Fibroblast of skin of right biceps (primary cell): ENCODE results near the gene EPX.

Experiments
- DNase-seq: peaks from one replicate; pipeline ENCODE4 v3.0.0-alpha.2; 2013

Gene EPX

DNA sequence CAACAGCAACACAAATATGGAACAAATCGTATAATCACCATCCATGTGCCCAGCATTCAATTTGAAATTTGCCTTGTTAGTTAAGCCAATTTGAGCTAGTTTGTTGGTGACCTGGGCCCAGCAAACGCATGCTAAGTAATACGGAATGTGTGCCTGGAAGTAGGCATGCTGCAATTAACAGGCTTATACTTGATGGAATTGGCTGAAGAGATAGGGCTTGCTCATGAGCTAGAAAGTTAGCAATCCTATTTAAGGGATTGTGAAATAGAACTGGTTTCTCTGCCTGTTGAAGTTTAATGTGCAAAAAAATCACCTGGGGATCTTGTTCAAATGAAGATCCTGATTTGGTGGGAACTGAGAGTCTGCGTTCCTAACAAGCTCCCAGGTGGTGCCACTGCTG is 37.4 kb downstream of the EPX start:
- DNase-seq: no peak

DNA sequence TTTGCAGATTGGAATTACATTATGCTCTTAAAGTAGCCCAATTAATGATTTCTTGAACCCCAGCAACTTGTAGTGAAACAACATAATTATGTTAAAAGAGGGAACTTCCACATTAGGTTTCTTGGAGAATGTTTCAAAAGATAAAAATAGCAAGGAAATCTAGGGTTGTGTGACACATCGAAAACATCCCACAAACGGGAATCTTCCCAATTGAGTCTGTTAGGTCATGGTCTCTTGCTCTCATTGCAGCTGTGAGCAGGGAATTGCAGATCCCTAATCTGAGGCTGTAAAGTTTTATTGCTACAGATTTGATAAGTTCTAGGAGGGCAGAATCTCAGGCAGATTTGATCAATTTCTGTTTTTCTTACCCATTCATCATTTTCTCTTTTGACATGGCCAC is 39.1 kb downstream of the EPX start:
- peak; percentile 67 for DNase-seq

DNA sequence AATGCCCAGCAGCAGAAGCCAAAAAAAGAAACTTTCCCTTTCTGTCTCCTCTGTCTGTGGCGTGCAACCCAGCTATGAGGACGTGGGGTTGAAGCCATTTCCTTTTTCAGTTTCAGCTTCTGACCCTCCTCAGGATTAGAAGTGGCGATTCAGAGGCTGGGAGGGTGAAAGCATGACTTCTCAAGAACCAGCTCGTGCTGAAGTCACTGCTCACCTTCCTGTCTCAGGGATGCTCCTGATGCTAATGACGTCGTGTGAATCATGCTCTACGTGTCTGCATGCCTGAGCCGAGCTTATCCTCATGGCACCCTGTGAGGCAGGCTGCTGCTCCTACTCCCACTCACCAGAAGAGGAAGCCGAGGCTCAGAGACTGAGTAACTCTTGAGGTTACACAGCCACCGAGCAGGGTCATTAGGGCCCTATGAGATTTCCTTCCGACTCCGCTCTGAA is 40.2 kb downstream of the EPX start:
- peak; percentile 90 for DNase-seq

DNA sequence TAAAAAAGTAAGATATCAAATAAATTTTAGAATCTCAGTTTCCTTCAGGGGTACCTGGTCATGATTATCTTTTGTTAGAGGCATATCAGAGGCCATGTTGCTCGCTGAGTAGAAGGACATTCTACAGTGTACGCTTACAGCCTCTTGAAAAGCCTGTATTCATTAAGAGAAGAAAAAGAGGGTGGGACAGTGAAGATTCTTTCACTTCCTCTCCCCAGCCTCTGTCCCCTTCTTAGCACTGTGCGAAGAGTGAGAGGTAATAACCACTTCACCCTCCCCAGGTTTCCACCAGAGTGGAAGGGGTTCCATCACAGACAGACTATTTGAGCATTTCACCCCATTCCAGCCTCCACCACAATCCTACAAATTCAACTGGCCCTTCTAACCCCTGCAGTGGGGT is 41.0 kb downstream of the EPX start:
- no peak for DNase-seq

DNA sequence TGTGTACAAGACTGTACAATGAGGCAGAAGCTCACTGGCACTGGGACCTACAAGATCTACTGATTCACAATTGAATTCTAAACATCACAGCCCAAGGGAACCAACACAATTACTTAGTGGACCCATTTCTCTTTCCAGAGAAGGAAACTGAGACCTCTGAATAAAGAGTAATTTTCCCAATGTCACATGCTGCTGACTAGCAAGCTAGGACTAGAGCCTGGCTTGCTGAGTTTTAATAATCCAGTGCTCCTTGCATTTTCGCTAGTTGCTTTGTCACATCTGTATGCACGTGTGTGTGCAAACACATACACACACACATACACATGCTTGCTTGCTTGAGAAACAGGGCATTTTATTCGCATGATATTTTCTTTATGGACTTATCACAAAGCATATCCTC is 42.0 kb downstream of the EPX start:
- DNase-seq: no peak

DNA sequence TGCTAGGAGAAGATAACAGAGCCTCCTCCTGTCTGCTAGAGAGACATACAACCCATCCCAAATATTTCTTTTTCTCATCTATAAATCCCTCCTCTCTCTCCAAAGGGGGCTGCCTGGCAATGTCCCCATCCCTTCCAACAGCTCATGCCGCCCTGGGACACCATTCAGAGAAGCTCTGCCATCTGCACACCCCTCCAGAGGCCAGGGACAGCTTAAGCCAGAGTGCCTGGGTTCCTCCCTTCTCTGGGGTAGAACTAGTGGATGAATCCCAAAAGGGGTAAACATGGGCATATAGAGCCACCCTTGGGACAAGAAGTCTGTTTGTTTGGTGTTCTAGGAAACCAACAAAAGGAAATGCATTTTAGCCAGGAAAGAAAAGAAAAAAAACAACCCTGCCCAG is 43.3 kb downstream of the EPX start:
- no peak for DNase-seq

DNA sequence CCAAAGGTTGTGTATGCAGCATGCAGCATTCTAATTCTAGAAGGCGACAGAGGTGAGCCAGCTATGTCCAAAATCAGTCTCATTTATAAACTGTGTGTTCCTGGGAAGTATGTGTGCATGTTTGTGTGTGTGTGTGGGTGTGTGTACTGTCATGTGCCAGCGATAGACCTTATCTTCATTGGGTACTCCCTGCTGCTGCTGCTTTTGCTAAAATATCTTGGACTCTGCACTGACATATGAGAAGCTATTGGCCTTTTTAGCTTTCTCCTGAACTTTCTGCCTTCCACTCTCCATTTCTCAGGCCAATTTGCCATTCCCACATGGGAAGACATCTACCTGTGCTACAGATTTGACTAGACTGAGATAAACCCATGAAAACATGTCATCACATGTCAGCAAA is 43.9 kb downstream of the EPX start:
- DNase-seq: no peak

DNA sequence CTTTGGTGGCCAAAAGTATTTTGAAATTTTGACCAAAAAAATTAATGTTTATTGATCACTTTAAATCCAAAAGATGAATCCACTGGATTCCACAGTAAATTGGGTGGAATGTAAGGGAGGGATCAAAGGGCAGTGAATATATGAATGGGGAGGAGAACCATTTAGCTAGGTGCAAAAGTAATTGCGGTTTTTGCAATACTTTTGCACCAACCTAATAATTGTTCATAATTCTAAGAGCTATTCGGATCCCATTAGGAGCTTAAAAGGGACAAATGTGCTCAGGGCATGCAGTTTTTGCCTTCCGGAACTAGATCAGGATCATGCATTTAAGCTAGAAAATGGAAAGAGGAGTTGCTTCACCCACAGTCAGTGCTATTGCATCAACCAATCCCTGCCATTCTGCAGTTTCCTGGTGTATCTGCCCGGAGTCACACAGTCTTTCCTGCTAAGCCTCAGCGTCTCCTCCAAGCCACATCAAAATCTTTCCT is 45.7 kb downstream of the EPX start, which contains the start of gene LPO:
LPO (plus strand) TSS at position 438 of the 488 bp plus-strand sequence. CDS start 4,396 bp downstream, outside the sequence.
- DNase-seq: no peak

DNA sequence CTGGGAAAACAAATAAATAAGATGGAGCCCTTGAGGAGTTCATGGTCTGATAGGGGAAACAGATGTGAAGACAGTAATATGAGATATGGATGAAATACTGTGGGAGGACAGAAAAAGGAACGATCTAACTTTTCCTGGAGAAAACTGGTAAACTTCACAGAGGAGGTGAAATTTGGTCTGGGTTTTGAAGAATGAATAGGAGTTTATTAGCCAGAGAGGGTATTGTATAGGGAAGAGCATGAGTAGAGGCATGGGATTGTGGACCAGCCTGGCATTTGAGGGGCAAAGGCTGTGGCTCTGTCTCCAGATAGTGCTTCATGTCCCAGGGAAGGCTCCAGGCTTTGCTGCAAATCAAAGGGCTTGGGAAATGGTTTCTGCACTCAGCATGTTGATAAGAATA is 47.5 kb downstream of the EPX start:
- no peak for DNase-seq

DNA sequence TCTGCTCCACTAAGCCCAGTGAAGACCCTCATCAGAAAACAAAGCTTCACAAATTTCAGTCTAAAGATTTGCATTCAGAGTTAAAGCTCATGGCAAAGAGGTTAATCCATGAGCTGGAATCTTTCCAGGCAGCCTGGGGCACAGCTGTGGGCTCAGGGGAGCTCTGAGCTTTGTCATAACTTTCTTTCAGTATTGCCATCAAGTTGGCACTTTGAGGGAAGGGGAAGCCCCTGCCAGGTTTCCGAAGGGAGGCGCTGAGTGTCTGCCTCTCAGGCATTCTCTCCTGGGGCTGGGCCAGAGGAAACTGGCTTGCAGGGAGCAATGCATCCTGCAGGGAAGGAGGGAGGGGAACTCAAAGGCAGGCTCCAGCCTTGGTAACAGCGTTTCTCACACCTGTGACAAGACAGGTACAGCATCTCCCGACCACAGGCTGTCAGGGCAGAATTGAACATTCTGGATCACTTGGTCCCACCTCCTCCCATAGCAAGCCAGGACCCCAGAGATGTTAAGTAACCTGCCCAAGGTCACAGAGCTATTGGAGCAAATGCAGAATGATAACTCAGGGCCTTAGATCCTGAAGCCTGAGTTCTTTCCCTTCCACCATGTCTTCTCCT is 49.8 kb downstream of the EPX start:
- DNase-seq: no peak

DNA sequence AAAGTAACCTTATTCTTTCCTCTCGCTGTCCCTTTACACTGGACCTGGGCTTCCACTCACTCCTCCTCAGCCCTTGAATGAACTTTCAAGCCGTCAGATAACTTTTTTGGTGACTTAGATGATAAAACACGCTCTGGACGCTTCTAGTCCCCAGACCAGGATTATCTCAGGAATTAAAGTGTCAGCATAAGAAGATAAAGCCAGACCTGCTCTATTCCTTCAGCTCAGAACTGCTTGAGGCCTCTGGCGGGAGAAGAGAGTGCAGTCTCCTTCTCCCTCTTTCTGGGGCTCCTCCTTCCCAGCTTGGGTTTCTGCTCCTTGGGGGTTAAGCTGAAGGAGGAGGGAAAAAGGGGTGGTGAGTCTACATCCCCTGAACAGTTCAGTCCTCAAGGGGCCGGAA is 52.4 kb downstream of the EPX start:
- DNase-seq: no peak

DNA sequence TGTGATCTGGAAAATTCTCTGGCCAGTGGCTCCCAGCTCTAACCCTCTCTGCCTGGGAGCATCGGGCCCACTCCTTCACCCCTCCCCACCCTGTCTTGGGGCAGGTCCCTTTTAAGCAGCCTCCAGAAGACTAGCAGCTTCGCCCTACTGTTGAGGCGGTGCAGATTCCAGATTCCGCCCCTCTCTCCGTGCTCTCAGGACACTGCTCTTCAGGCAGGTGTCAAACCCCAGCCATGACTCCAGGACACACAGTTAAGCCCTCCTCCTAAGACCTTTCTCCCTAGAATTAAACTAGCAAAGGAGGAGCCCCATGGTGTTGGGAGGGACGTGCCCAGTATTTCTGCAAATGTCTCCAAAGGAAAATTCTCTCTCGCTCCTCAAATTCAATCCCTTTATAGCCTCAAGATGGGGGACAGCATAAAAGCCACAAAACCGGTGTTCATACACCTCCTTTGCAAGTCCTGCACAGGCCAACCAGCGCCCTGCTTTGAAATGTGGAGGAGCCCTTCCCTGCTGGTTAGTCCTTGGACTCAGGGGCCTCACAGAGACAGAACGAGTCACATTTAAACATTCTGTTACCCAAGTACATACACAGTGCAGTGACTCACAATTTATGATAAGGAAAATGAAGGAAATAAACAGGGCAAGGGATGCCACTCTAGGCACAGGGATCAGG is 53.0 kb downstream of the EPX start:
- DNase-seq: peak; percentile 44

DNA sequence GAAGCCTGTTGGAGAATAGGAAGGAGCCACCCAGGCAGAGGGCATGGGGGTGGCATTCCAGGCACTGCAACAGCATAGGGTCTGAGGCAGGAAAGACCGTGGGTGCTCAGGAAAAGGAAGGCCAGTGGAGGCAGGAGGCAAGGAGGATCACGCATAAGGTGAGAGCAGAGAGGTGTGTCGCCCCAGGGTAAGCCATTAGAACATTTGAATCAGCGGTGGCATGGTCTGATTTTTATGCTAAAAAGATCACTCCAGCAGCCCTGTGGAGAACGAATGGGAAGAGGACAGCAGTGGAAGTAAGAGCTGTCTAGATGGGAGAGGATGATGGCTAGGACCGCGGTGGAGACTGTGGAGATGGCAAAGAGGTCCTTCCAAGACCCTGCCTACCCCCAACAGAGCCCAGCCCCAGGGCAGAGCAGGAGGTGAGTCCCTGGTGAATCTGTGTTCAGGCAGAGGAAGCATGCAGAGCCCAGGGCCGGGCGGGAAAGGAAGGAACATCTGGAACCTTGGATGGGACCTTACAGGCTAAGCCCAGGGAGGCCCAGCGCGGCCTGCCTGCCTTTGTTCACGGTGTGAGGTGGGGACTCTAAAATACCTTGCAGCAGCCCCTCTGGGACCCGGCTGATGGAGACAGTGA is 53.7 kb downstream of the EPX start:
- DNase-seq: no peak

DNA sequence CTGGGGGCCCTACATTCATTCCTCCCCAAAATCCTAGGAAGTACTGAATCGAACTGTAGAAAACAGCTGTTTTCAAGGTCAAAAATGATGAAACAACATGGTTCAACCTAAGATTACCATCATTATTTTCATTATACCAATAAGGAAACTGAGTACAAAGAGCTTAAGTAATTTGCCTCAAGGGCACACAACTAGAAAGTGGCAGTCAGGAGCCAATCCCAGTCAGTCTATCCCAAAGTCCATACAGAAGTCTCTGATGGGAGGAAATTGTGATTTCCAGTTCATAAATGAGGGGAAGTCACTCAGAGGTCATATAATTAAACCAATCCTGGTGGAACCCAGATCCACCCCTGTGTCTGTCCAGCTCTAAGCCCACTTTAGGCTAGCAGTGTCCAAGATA is 54.3 kb downstream of the EPX start:
- DNase-seq: no peak

DNA sequence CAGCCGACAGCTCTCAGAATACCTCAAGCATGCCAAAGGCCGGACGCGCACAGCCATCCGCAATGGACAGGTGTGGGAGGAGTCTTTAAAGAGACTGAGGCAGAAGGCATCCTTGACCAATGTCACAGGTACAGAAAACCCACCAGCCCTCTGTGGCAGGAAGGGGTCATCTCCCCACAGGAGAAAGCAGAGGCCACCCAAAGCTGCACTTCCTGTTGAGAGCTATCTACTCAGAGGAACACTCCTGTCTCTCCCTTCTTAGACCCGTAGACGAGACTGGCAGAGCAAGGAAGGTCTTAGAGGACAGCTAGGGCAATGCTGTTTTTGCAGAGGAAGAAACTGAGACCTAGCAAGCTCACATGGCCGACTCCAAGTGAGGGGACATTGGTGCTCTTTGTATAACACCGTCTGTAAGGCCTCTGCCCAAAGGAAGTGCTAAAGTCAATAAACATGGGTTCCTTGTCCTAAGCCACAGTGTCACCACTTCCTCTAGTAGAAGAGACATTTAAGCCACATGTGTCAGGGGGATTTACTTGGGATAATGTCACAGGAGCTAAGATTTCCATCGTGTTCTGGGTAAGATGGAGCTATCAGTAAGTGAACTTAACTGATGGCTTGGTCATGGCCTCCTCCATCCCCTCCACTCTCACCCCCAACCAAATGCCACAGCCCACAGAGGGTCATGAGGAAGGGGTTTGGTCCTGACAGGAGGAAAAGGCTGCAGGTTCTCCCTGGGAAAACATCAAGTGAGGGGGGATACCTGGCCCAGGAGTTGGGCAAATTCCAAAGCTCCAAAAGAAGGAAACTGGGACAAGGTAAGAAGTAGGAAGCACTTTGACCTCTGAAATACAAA is 55.2 kb downstream of the EPX start:
- DNase-seq: no peak

DNA sequence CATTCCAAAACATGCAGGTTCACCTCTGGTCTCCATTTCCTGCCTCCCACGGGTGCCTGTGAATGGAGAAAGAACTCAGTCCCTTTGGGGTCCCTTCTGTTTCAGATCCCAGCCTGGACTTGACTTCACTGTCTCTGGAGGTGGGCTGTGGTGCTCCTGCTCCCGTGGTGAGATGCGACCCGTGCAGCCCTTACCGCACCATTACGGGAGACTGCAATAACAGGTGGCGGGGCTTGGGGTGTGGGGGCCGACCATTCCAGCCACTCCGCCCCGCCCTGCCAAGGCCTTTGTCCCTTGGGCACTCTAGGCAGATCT is 56.4 kb downstream of the EPX start:
- no peak for DNase-seq

DNA sequence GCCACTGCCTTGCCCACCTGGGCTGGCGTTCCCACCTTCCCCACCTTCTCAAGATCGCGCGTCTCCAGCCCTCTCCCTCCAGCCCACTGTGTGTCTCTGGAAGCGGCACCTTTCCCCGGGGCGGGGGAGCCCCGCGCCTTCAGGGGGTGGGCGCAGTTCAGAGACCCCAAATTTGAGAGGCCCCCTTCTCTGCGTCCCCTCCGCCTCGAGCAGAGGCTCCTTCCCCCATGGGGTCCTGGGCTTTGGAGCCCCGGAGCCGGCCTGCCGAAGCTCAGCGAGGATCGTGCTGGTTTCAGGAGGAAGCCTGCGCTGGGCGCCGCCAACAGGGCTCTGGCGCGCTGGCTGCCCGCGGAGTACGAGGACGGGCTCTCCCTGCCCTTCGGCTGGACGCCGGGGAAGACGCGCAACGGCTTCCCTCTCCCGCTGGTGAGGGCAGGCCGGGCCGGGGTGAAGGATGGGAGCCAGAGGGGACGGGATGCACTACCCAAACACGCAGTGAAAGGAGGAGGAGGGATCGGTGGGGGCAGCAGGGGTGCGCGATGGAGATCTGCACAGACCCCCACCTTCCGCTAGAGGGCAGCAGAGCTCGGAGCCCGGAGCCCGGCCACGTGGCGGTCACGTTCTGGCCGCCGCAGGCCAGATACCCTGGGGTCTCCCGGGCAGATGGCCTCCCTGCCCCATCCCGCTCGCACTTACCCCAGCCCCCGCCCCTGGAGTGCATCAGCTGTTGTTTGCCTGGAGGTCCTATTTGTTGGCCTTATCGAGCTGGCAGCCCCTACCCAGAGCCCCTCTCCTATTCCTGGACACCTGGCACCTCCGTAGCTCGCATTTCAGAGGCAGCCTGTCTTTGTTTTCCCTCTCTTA is 57.0 kb downstream of the EPX start:
- peak; percentile 57 for DNase-seq

DNA sequence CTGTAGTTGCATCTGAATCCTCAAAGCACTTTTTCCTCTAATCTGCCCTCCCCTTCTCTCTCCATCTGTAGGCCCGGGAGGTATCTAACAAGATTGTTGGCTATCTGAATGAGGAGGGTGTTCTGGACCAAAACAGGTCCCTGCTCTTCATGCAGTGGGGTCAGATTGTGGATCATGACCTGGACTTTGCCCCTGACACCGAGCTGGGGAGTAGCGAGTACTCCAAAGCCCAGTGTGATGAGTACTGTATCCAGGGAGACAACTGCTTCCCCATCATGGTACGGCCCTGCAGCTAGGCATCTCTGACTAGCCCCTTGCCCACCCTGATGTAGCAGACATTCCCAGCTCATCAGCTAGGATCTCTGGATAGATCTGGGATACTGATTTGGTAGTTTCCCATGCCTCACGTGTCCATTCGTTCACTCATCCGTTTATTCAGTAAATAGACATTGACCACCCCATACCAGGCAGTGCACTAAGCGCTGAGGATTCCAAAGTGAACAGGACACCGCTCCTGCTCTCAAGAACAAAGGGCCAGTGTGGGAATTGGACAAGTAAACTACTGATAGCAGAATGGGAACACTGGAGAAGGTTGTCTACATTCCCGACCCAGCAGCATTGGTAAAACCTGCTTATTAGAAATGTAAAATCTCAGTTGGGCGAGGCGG is 58.0 kb downstream of the EPX start:
- no peak for DNase-seq

DNA sequence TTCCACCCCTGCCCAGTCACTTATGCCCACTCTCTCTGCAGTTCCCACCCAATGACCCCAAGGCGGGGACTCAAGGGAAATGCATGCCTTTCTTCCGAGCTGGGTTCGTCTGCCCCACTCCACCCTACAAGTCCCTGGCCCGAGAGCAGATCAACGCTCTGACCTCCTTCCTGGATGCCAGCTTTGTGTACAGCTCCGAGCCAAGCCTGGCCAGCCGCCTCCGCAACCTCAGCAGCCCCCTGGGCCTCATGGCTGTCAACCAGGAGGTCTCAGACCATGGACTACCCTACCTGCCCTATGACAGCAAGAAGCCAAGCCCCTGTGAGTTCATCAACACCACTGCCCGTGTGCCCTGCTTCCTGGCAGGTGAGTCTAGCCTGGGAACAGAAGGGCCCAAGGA is 59.6 kb downstream of the EPX start:
- DNase-seq: no peak

DNA sequence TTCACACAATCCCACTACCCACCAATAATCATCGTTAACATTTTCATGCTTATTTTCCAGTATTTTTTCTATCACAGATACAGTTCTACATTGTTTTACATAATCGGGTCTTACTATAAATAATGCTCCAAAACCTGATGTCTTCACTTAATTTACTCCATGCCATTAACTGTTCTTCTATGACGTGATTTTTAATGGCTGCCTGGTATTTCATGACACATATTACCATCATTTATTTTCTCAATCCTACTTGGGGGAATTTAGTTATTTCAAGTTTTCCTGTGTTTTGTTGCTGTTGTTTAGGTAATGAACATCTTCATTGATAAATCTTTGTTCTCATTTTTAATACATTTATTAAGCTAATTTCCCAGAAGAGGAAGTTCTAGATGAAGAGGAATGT is 60.6 kb downstream of the EPX start:
- DNase-seq: no peak
